HG03354 (cell line): ENCODE results near the gene SCARF2.
"Not testable (repeated sequence)": the region's sequence is repeated elsewhere in the genome, so short reads cannot be mapped to it uniquely, and the experiment has no call there.

ENCODE experiments used
- ATAC-seq: cut with Tn5 transposase; IDR thresholded peaks from one replicate; pipeline ENCODE4 v1.9.1; 2021; ENCODE audit warnings: mild to moderate bottlenecking; ENCODE audit not compliant: unreplicated experiment, poor library complexity, severe bottlenecking

Gene SCARF2

GRCh38 chr22:20415699-20416098 is 21.9 kb downstream of the SCARF2 start:
- ATAC-seq, result not testable (repeated sequence)

DNA sequence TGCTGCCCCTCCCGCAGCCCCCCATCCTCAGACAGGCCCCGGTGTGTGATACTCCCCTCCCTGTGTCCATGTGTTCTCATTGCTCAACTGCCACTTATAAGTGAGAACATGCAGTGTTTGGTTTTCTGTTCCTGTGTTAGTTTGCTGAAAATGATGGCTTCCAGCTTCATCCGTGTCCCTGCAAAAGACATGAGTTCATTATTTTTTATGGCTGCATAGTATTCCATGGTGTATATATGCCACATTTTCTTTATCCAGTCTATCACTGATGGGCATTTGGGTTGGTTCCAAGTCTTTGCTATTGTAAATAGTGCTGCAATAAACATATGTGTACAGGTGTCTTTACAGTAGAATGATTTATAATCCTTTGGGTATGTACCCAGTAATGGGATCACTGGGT is 22.4 kb downstream of the SCARF2 start:
- ATAC-seq, result not testable (repeated sequence)

DNA sequence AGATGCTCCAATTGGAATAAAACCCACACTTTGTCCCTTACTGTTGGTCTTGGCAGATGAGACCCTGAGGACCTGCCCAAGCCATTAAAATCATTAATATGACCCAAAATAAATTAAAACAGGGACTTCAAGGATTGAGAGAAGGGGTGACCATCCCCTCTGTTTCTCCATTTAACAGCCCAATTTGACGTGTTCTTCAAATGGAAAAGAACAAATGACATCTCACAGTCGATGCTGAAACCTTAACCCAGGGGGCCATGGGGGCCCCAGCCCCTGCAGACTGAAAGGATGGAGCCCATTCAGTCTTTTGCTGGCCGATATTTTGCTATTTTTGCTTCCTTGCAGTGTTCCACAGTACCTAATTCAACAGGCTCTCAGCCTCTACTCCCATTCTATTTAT is 23.2 kb downstream of the SCARF2 start:
- no peak for ATAC-seq

GRCh38 chr22:20414059-20414440 is 23.6 kb downstream of the SCARF2 start:
- ATAC-seq, result no peak

DNA sequence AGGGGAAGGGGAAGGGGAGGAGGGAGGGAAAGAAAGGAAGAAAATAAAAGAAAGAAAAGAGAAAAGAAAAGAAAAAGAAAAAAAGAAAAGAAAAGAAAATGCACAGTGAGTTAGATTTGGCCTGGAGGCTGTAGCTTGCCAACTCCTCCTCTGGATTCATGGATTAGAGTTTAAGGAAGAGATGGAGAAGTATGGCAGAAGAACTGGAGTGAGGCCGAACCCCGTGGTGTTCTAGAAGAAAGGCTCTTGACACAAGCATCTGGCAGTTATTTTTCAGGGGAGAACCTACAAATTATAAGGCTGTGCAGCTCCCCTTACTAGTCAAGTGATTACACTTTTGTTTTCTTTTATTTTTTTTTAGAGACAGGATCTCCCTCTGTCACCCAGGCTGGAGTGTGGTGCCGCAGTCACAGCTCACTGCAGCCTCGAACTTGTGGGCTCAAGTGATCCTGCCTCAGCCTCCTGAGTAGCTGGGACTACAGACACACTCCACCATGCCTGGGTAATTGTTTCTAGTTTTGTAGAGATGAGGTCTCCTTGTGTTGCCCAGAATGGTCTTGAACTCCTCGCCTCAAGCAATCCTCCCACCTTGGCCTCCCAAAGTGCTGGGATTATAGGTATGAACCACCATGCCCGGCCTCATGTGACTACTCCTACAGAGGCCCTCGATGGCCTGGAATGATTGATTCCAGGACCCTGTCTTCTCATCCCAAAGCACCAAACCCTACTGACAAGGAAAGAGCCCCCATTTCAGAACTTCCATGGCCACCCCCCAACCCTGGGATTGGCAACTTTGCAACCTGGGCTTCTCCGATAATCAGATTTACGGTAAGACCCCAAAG is 24.2 kb downstream of the SCARF2 start:
- ATAC-seq, result no peak

DNA sequence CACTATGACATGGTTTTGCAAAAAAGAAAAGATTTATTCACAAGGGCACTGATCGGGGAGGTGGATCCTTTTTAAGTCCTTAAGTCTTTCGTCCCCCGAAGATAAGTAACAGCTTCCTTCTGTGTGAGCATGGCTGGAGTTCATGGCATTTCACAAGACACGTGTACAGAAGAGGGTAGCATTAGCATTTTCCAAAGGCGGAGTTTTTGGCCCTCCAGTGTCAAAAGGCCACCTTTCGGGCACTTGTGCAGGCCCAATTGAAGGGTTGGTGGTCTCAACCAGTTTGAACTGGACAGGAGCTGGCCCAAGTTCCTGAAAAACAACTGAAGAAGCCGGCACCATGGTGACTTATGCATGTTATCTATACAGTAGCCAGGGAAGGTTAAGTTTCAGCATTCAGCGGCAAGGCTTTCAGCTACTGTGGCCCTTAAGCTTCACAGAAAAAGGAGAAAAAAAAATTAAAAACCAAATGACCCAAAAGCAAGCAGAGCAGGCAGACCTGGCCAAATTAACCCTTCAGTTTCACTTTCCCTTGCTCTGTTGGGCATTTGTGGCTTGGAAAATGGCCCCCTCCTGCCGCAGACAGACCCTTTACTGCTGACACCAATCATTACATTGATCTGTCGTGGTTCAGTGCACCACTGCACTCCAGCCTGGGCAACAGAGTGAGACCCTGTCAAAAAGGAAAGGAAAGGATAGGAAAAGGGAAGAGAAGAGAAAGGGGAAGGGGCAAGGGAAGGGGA is 25.0 kb downstream of the SCARF2 start:
- no peak for ATAC-seq

DNA sequence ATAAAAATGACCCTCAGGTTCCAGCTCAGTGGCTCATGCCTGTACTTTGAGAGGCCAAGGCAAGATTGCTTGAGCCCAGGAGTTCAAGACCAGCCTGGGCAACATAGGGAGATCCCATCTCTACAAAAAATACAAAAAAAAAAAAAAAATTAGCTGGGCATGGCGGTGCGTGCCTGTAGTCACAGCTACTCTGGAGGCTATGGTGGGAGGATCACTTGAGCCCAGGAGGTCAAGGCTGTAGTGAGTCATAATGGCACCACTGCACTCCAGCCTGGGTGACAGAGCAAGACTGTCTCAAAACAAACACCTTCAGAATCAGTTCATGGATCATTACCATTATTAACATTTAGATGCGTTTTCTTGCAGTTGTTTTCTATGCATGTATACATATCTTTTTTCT is 28.2 kb downstream of the SCARF2 start:
- not testable (repeated sequence) for ATAC-seq

DNA sequence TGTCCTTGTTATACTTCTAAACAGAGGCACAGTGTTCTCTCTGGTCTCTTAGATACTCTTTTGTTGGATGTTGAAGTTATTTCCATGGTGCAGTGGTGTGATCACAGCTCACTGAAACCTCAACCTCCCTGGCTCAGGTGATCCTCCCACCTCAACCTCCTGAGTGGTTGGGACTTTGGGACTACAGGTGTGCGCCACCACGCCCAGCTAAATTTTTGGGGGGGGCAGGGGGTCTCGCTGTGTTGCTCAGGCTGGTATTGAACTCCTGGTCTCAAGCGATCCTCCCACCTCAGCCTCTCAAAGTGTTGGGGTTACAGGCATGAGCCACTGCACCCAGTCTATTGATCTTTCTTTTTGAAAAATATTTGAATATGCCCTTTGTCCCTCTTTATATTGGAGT is 28.7 kb downstream of the SCARF2 start:
- no peak for ATAC-seq

GRCh38 chr22:20407829-20408228 is 29.8 kb downstream of the SCARF2 start:
- ATAC-seq, result no peak

GRCh38 chr22:20406686-20407408 is 30.8 kb downstream of the SCARF2 start:
- ATAC-seq, result no peak

GRCh38 chr22:20405931-20406685 is 31.5 kb downstream of the SCARF2 start:
- no peak for ATAC-seq

- ATAC-seq, result no peak
Observed at GRCh38 chr22:20405291-20405930, 32.2 kb downstream of the SCARF2 start.

GRCh38 chr22:20404881-20405280 is 32.7 kb downstream of the SCARF2 start:
- no peak for ATAC-seq

GRCh38 chr22:20403779-20404140 is 33.9 kb downstream of the SCARF2 start:
- ATAC-seq, result no peak

DNA sequence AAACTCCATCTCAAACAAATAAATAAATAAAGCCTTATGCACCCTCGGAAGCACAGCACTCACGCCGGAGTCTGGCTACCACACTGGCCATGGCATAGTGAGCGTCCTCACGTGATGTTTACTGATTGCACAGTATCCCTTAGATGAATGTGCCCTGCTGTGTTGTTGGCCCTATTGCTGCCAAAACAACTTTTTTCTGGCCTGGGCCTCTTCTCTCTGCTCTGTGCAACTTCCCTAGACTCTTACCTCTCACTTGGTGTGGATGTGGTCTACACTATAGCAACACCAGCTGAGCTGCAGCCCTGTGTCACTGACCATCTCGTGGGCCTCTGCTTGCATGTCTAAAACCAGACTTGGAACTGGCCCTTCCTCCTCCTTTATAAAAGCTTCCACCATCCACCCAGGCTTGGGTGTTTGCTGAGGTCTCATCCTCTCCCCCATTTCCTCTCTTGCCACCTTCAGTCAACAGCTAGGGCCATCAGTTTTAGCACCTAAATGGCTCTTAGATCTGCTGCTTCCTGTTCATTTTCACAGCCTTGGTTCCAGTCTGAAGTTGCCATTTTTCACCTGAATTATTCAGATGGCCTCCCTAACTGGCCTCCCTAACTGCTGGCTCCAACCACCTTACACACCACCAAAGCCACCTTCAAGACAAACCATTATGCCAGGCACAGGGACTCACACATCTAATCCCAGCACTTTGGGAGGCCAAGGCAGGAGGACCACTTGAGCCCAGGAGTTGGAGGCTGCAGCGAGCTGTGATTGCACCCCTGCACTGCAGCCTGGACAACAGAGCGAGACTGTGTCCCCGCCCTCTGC is 34.5 kb downstream of the SCARF2 start:
- ATAC-seq, result no peak

GRCh38 chr22:20401376-20402014 is 36.1 kb downstream of the SCARF2 start:
- ATAC-seq, result no peak

DNA sequence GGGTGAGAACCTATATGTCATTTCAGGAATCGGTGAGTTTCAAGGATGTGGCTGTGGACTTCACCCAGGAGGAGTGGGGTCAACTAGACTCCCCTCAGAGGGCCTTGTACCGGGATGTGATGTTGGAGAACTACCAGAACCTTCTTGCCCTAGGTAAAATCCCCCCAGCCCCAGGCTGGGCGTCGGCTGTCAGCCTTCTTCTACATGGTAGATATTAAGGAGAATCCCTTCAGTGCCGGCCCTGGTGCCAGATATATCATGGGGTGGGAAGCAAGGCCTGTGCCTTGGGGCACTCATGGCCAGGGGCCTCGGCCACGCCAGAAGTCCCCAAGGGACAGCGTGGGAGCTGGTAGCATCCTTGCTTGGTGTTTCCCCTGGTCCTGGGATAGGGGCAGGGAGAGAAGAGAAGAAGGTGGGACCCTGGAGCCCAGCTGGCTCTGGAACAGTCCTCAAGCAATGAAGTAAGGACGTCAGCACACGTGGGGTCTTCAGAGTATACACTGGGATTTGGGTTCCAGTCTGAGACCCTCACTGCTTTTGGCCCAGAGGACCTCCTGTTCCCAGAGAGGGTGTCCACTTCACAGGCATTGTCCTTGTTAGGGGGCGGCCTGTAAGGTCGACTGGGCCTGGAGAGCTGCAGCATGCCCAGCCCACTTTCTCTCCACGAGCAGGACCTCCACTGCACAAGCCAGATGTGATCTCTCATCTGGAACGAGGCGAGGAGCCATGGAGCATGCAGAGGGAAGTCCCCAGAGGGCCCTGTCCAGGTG is 36.8 kb downstream of the SCARF2 start:
- ATAC-seq, result no peak
